T-cell (primary cell): ENCODE measurements around the gene GADD45G. TPM values are rescaled to one million over a fixed set of nuclear protein-coding genes. Genes with fewer than 3 reads are reported as not detected.

ENCODE experiments used
- ATAC-seq, 4 experiments: fragments of 200-7000 bp in 3 of 4; fragments of 150-1000 bp in 1 of 4; cut with Tn5 transposase; replicated peaks in 1 of 4; 1 replicate in 3 of 4; 2 replicates in 1 of 4; pipeline ENCODE4 v1.10.0; 2021; ENCODE audit warnings: moderate library complexity in 3 of 4, mild to moderate bottlenecking in 2 of 4, moderate number of reproducible peaks in 1 of 4
- CTCF ChIA-PET, 2 donors: fragments of 300-600 bp; sonication (Branson Sonifier 250); formaldehyde crosslinking; loops; one replicate each; lab custom pipeline; 2022; ENCODE audit warnings: antibody characterized with exemption in 2 of 2; lab: Charles Lee
- POLR2A ChIA-PET, 2 donors: fragments of 300-600 bp; sonication (Branson Sonifier 250); formaldehyde crosslinking; loops; one replicate each; lab custom pipeline; 2022; ENCODE audit warnings: antibody characterized with exemption in 2 of 2; lab: Charles Lee
- DNase-seq, 35 experiments: peaks; one replicate each; pipeline versions ENCODE4 v3.0.0 to v3.0.0-alpha.2; 2013 to 2023
- H3K27ac ChIP-seq: one replicate; pipeline ENCODE4 v1.5.1; 2013; ENCODE audit warnings: low read length
- H3K27me3 ChIP-seq, 2 experiments: replicated peaks in 1 of 2; 1 replicate in 1 of 2; 2 replicates in 1 of 2; pipeline versions ENCODE4 v1.6.1 to v1.7.0; 2013; ENCODE audit warnings: low read length in 1 of 2, mixed read lengths in 1 of 2; ENCODE audit not compliant: control insufficient read depth in 2 of 2, insufficient read depth in 2 of 2; ENCODE audit errors: extremely low read depth in 1 of 2
- H3K36me3 ChIP-seq, 2 donors: 1 replicate in 1 of 2; 2 replicates in 1 of 2; pipeline versions ENCODE4 v1.6.1 to v1.7.0; 2013; ENCODE audit warnings: low read length in 1 of 2; ENCODE audit not compliant: control insufficient read depth in 2 of 2, insufficient read depth in 1 of 2; ENCODE audit errors: extremely low read depth in 1 of 2
- H3K4me1 ChIP-seq, 2 experiments: 1 replicate in 1 of 2; 2 replicates in 1 of 2; pipeline versions ENCODE4 v1.6.1 to v1.7.0; 2013; ENCODE audit warnings: low read length in 2 of 2, mixed read lengths in 1 of 2; ENCODE audit not compliant: insufficient read depth in 2 of 2, control insufficient read depth in 1 of 2; ENCODE audit errors: extremely low read depth in 1 of 2
- H3K4me3 ChIP-seq, 2 donors: 1 replicate in 1 of 2; 2 replicates in 1 of 2; pipeline versions ENCODE4 v1.5.1 to v1.7.0; 2013; ENCODE audit warnings: mild to moderate bottlenecking in 2 of 2, low read length in 1 of 2, moderate library complexity in 1 of 2; ENCODE audit not compliant: control insufficient read depth in 1 of 2; ENCODE audit errors: extremely low read depth in 1 of 2
- H3K9me3 ChIP-seq: 2 replicates; pipeline ENCODE4 v1.7.0; 2013
- H3K27ac Mint-ChIP-seq, 2 donors: one replicate each; pipeline ENCODE4 v1.8.0; 2020 to 2021; ENCODE audit warnings: mild to moderate bottlenecking in 2 of 2, mixed read lengths in 2 of 2
- H3K27me3 Mint-ChIP-seq, 2 donors: one replicate each; pipeline ENCODE4 v1.8.0; 2021 to 2022; ENCODE audit warnings: mixed read lengths in 2 of 2
- H3K36me3 Mint-ChIP-seq: one replicate; pipeline ENCODE4 v1.8.0; 2021; ENCODE audit warnings: mixed read lengths
- H3K4me1 Mint-ChIP-seq, 3 donors: one replicate each; pipeline ENCODE4 v1.8.0; 2020 to 2022; ENCODE audit warnings: mixed read lengths in 3 of 3, mild to moderate bottlenecking in 1 of 3
- H3K4me3 Mint-ChIP-seq, 3 donors: one replicate each; pipeline ENCODE4 v1.8.0; 2020 to 2022; ENCODE audit warnings: mild to moderate bottlenecking in 3 of 3, mixed read lengths in 3 of 3, moderate library complexity in 3 of 3
- H3K9me3 Mint-ChIP-seq, 3 donors: one replicate each; pipeline ENCODE4 v1.8.0; 2020 to 2022; ENCODE audit warnings: mixed read lengths in 3 of 3
- WGBS: methylation state at CpG from one replicate; pipeline ENCODE4 v1.1.5; 2013; ENCODE audit warnings: missing lambda C conversion rate; ENCODE audit not compliant: insufficient coverage; 5-methylcytosine and 5-hydroxymethylcytosine counted together
- total RNA-seq, 35 experiments: library from RNA in 6 of 35; stranded (reverse) in 6 of 35; fragments of 120-200 nt in 1 of 35; gene quantifications; one replicate each; pipeline versions ENCODE4 v1.2.1 to v1.2.4 and lab custom pipeline; 2013 to 2026

GADD45G gene
- total RNA-seq, 5 donors from 2014 or later (not counting 1 experiment from before 2014, with no cell fraction given): 6.0 to 8.8 (median 6.8) TPM

GRCh38 chr9:89654025-89654662, 49.3 kb downstream of the GADD45G start:
- Mint-ChIP-seq H3K27me3 (no peaks in the 10 kb centered on the region), H3K4me1 (peaks cover 14 to 23% (median 19%) of the 10 kb centered on the region in 3 donors), H3K4me3 (no peak overlapping the region), H3K36me3 (no peaks in the 10 kb centered on the region), H3K27ac (no peak overlapping the region), H3K9me3 (no peaks in the 10 kb centered on the region)
- WGBS: 100% methylated on average over 1 of the region's 7 CpGs
- DNase-seq: no peak
- ATAC-seq: no peak
- H3K27me3 ChIP-seq: peaks cover 0 to 10% of the 10 kb centered on the region in 2 experiments
- no peak overlapping the region for H3K4me3 ChIP-seq
- POLR2A ChIA-PET: interaction anchor here in 1 of 2 donors (0.6 kb wide), 1 partner anchor 159 kb away, joined by 4 read pairs; no protein-coding TSS in a partner anchor
- no peaks in the 10 kb centered on the region for H3K9me3 ChIP-seq
- peaks cover 0 to 16% of the 10 kb centered on the region in 2 experiments for H3K4me1 ChIP-seq
- no peak overlapping the region for H3K27ac ChIP-seq
- CTCF ChIA-PET: interaction anchor here (0.6 to 0.7 kb wide), 2 partner anchors 78 to 602 kb away, joined by 3 to 4 read pairs; no protein-coding TSS in a partner anchor
- no peaks in the 10 kb centered on the region for H3K36me3 ChIP-seq

DNA sequence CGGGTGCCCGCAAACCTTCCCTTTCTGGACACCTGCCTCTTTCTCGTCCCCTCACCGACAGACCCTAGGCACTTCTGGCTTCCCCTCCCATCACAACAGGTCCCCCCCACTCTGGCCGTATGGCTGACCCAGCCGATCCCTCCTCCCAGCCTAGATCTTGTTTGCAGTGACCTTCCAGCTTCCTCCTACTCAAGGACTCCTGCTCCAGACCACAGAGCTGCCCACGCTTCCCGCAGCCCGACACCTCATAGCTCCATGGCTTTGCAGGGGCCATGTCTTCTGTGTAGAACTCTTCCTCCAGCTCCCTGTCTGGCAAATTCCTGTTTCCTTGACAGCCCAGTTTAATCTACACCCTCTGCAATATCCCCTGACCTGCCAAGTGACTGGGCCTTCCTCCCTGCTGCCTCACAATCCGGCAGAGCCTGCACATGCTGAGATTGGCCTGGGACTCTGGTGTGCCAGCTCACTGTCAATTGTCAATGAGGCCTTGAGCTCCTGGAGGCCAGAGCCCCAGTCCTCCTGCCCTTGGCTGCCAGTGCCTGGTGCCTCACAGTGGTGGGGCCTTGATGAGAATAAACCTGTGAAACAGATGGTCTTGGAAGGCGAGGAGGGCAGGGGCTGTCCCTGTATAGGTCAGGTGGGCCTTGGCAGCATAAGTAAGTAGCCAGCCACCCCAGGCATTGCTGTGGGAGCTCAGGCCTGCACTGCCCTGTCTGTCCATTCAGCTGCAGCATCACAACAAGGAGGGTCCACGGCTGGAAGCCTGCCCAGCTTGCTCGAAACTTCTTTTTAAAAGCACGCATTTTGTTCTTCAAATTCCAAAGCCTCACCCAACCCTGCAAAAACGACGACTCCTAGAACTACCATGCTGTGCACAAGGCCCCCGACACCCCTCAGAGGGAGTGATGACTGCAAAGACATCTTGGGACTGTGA, 50.5 kb downstream of the GADD45G start:
- Histone ChIP-seq H3K4me3 (no peak overlapping the region), H3K9me3 (no peaks in the 10 kb centered on the region), H3K36me3 (no peaks in the 10 kb centered on the region), H3K27ac (no peak overlapping the region), H3K27me3 (peaks cover 0 to 19% of the 10 kb centered on the region in 2 experiments), H3K4me1 (peaks cover 0 to 16% of the 10 kb centered on the region in 2 experiments)
- no peaks in the 10 kb centered on the region for H3K36me3 Mint-ChIP-seq
- no peak overlapping the region for H3K27ac Mint-ChIP-seq
- ATAC-seq: no peak
- H3K4me1 Mint-ChIP-seq: peaks cover 14 to 23% (median 19%) of the 10 kb centered on the region in 3 donors
- no peak for DNase-seq
- POLR2A ChIA-PET: no interaction called here
- no peak overlapping the region for H3K4me3 Mint-ChIP-seq
- H3K27me3 Mint-ChIP-seq: no peaks in the 10 kb centered on the region
- 91% methylated on average over 17 of the region's 17 CpGs for WGBS
- CTCF ChIA-PET: no interaction called here
- H3K9me3 Mint-ChIP-seq: no peaks in the 10 kb centered on the region

Other genes starting within 250 kb of the GADD45G start
- 100 to 1,000 TPM; 347 to 585 (median 434) TPM for gene SEMA4D, start 106.9 kb upstream of the GADD45G start, total RNA-seq